ENCODE measurements around the gene ACADL.

GRCh38 chr2:210188755-210189154, 36.5 kb downstream of the ACADL start:
- no peak for TF ChIP-seq CTCF (IDR thresholded peaks at IDR 0.05; ENCODE audit: poor library complexity, severe bottlenecking)
- no peak for TF ChIP-seq TAF1 (IDR thresholded peaks at IDR 0.05; ENCODE audit: low read depth)
- no peak for TF ChIP-seq EZH2 (IDR thresholded peaks at IDR 0.05; ENCODE audit: borderline replicate concordance, insufficient read depth, low read length, poor library complexity, severe bottlenecking)
